Esophagus muscularis mucosa (tissue), 4 donors: ENCODE results near the gene DNAJC16. TPM values are rescaled to one million over a fixed set of nuclear protein-coding genes. Genes with fewer than 3 reads are reported as not detected.

Experiments used
- DNase-seq: peaks from one replicate; pipeline ENCODE4 v3.0.0-alpha.2; 2017; ENCODE audit errors: extremely low spot score
- H3K27ac ChIP-seq, 4 donors: fragments of 200-600 bp; sonication (generic); replicated peaks in 1 of 4; 1 replicate in 3 of 4; 2 replicates in 1 of 4; pipeline ENCODE4 v1.5.1; 2016 to 2019; ENCODE audit warnings: mild to moderate bottlenecking in 1 of 4
- H3K27me3 ChIP-seq, 4 donors: fragments of 200-600 bp; sonication (generic); one replicate each; pipeline versions ENCODE4 v1.5.1 to v1.6.0; 2016 to 2019
- H3K36me3 ChIP-seq, 4 donors: fragments of 200-600 bp; sonication (generic); one replicate each; pipeline ENCODE4 v1.5.1; 2016 to 2019
- H3K4me1 ChIP-seq, 4 donors: fragments of 200-600 bp; sonication (generic); one replicate each; pipeline ENCODE4 v1.5.1; 2016 to 2019
- H3K4me3 ChIP-seq, 4 donors: fragments of 200-600 bp; sonication (generic); 1 replicate in 2 of 4; 2 replicates in 2 of 4; pipeline ENCODE4 v1.5.1; 2016 to 2019; ENCODE audit warnings: mild to moderate bottlenecking in 4 of 4, moderate library complexity in 1 of 4
- H3K9me3 ChIP-seq, 4 donors: fragments of 200-600 bp; sonication (generic); 1 replicate in 3 of 4; 2 replicates in 1 of 4; pipeline ENCODE4 v1.5.1; 2016 to 2019
- EP300 ChIP-seq: sonication (generic); formaldehyde crosslinking; IDR thresholded peaks from one replicate; pipeline ENCODE4 v1.6.1; 2017; ENCODE audit warnings: antibody characterized with exemption
- POLR2A ChIP-seq: fragments of 450-650 bp; IDR thresholded peaks from one replicate; pipeline ENCODE4 v1.6.1; 2017; ENCODE audit warnings: antibody characterized with exemption, moderate library complexity, mild to moderate bottlenecking, low read depth
- POLR2AphosphoS5 ChIP-seq, 2 donors: sonication (generic); formaldehyde crosslinking; IDR thresholded peaks; one replicate each; pipeline ENCODE4 v1.6.1; 2017; ENCODE audit warnings: antibody characterized with exemption in 2 of 2
- WGBS: methylation state at CpG from one replicate; pipeline ENCODE4 v1.1.5; 2018; 5-methylcytosine and 5-hydroxymethylcytosine counted together
- intact Hi-C: fragments of 100-400 bp; cut with DNase I; formaldehyde crosslinking; loops from one replicate; pipeline ENCODE4 v1.15.1; 2023
- total RNA-seq, 4 donors: library from RNA; depleted of rRNA; stranded (reverse); fragments of >200 nt; gene quantifications; one replicate each; pipeline versions ENCODE4 v1.1.0 to v1.2.1, GENCODE V29; 2016
- TF ChIP-seq, protein P1 (sequence below), 3 experiments: fragments of 200-600 bp in 2 of 3; fragments of 450-650 bp in 1 of 3; sonication (generic) in 2 of 3; IDR thresholded peaks; one replicate each; pipeline ENCODE4 v1.5.1; 2017 to 2019; ENCODE audit warnings: antibody characterized with exemption in 3 of 3, mild to moderate bottlenecking in 2 of 3, moderate library complexity in 1 of 3

Gene DNAJC16
- total RNA-seq, 4 donors from 2014 or later = 12.0 to 13.0 (median 12.4) TPM

DNA sequence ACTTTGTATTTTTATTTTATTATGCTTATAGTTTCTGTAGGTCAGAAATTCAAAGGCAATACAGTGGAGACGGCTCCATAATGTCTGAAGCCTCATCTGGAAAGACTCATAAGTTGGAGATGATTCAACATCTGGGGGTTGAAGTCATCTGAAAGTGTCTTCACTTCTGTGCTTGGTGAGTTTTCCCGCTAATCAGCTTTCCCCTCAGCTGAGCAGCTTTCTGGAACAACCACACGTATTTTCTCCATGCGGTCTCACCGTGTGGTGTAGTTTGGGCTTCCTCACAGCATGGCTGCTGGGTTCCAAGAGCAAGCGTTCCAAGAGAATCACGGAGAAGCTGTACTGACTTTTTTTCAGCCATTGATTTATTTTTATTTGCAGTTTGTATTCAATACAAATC lies 83.0 kb downstream of the DNAJC16 start:
- TF ChIP-seq POLR2A = no peak
- no peak for TF ChIP-seq POLR2AphosphoS5 (IDR thresholded peaks at IDR 0.05)
- no peak for TF ChIP-seq EP300
- TF ChIP-seq, protein P1, sequence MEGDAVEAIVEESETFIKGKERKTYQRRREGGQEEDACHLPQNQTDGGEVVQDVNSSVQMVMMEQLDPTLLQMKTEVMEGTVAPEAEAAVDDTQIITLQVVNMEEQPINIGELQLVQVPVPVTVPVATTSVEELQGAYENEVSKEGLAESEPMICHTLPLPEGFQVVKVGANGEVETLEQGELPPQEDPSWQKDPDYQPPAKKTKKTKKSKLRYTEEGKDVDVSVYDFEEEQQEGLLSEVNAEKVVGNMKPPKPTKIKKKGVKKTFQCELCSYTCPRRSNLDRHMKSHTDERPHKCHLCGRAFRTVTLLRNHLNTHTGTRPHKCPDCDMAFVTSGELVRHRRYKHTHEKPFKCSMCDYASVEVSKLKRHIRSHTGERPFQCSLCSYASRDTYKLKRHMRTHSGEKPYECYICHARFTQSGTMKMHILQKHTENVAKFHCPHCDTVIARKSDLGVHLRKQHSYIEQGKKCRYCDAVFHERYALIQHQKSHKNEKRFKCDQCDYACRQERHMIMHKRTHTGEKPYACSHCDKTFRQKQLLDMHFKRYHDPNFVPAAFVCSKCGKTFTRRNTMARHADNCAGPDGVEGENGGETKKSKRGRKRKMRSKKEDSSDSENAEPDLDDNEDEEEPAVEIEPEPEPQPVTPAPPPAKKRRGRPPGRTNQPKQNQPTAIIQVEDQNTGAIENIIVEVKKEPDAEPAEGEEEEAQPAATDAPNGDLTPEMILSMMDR (IDR thresholded peaks at IDR 0.05) = no peak
- Histone ChIP-seq H3K4me3 (no peak overlapping the region), H3K4me1 (no peaks in the 10 kb centered on the region), H3K27me3 (no peaks in the 10 kb centered on the region), H3K27ac (no peak overlapping the region), H3K36me3 (no peaks in the 10 kb centered on the region), H3K9me3 (no peaks in the 10 kb centered on the region)
- DNase-seq = no peak
- WGBS = 86% methylated on average over 7 of the region's 7 CpGs
- intact Hi-C loops = no loop called here

DNA sequence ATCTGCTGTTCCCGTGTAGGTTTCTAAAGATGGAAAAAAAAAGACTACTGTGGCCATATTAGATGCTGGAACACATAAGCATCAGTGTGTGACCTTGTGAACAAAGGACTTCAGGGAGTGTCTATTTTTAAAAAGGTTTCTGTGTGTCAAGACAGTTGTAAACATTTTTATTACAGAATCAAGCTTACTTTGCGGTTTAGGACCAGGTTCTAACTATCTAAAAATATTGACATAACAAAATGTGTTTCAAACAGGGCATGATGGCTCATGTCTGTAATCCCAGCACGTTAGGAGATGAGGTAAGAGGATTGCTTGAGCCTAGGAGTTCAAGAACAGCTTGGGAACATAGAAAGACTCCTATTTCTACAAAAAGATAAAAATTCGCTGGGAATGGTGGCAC lies 83.5 kb downstream of the DNAJC16 start:
- H3K27me3 ChIP-seq = no peaks in the 10 kb centered on the region
- TF ChIP-seq POLR2A = no peak
- TF ChIP-seq POLR2AphosphoS5 (IDR thresholded peaks at IDR 0.05) = no peak
- TF ChIP-seq EP300 = no peak
- TF ChIP-seq, protein P1 (IDR thresholded peaks at IDR 0.05) = no peak
- WGBS = 63% methylated on average over 4 of the region's 4 CpGs
- DNase-seq = no peak
- no peaks in the 10 kb centered on the region for H3K9me3 ChIP-seq
- H3K4me1 ChIP-seq = no peaks in the 10 kb centered on the region
- H3K4me3 ChIP-seq = no peak overlapping the region
- intact Hi-C loops = no loop called here
- H3K36me3 ChIP-seq = no peaks in the 10 kb centered on the region
- H3K27ac ChIP-seq = no peak overlapping the region

- no peak for DNase-seq
- Histone ChIP-seq H3K27me3 (no peaks in the 10 kb centered on the region), H3K4me3 (peak overlapping the region; percentile 68 to 90 (median 82)), H3K4me1 (peaks cover 34 to 44% (median 43%) of the 10 kb centered on the region in 4 donors), H3K36me3 (no peaks in the 10 kb centered on the region), H3K27ac (peak overlapping the region; percentile 91 to 97 (median 95)), H3K9me3 (no peaks in the 10 kb centered on the region)
- WGBS = 24% methylated on average over 16 of the region's 16 CpGs
- intact Hi-C loops = loop anchor here (5.0 kb wide), 1 partner anchor 89 kb away; the partner anchor contains the start of gene DNAJC16
- TF ChIP-seq EP300 (no peak), POLR2A (no peak), POLR2AphosphoS5 (IDR thresholded peaks at IDR 0.05) (no peak)
- TF ChIP-seq, protein P1 (IDR thresholded peaks at IDR 0.05) = no peak
These were observed 89.9 kb downstream of the DNAJC16 start for GRCh38 chr1:15616373-15617172.

GRCh38 chr1:15617173-15618076 lies 90.8 kb downstream of the DNAJC16 start, which contains the start of gene DDI2:
Gene DDI2 (plus strand): TSS chr1:15617458. CDS start chr1:15617671, 213 bp downstream.
- H3K4me3 ChIP-seq = peak within 1 kb of the TSS; percentile 68 to 90 (median 82)
- no peaks in the 10 kb centered on the region for H3K9me3 ChIP-seq
- no peaks in the 10 kb centered on the region for H3K27me3 ChIP-seq
- peaks cover 39 to 52% (median 51%) of the 10 kb centered on the region in 4 donors for H3K4me1 ChIP-seq
- no peaks in the 10 kb centered on the region for H3K36me3 ChIP-seq
- peak; percentile 99 for DNase-seq
- peak within 1 kb of the TSS; percentile 91 to 97 (median 95) for H3K27ac ChIP-seq
- WGBS = under 1% methylated on average over 25 of the region's 86 CpGs
- TF ChIP-seq POLR2A = peak; percentile 70
- no peak for TF ChIP-seq EP300
- TF ChIP-seq, protein P1 (IDR thresholded peaks at IDR 0.05) = no peak
- peak; percentile 74 to 91 for TF ChIP-seq POLR2AphosphoS5 (IDR thresholded peaks at IDR 0.05)
- intact Hi-C loops = loop anchor here (5.0 kb wide), 1 partner anchor 90 kb away; the partner anchor contains the start of gene DNAJC16
